Measurements from ENCODE around the gene EIPR1. TPM values are rescaled to one million over a fixed set of nuclear protein-coding genes. Genes with fewer than 3 reads are reported as not detected.

The EIPR1 gene
- total and polyA plus RNA-seq, 2 of the 13 experiments (the other 11 are each of a cell fraction or from before 2014, with no cell fraction given) = 70.0 to 96.3 TPM

- TF ChIP-seq RERE (CRISPR knock-in tag; IDR thresholded peaks at IDR 0.05; ENCODE audit: low read depth) = no peak
- TF ChIP-seq HNRNPLL (IDR thresholded peaks at IDR 0.05; ENCODE audit: low read depth, low read length, poor library complexity, severe bottlenecking) = peak; percentile 41
- TF ChIP-seq MAZ (IDR thresholded peaks at IDR 0.05; ENCODE audit: borderline replicate concordance, low read depth, low read length) = no peak
- TF ChIP-seq MAZ (CRISPR knock-in tag; IDR thresholded peaks at IDR 0.05; ENCODE audit: low read depth) = no peak
- no peak for TF ChIP-seq MEIS1 (CRISPR knock-in tag; IDR thresholded peaks at IDR 0.05; ENCODE audit: borderline replicate concordance)
- TF ChIP-seq, protein P1, sequence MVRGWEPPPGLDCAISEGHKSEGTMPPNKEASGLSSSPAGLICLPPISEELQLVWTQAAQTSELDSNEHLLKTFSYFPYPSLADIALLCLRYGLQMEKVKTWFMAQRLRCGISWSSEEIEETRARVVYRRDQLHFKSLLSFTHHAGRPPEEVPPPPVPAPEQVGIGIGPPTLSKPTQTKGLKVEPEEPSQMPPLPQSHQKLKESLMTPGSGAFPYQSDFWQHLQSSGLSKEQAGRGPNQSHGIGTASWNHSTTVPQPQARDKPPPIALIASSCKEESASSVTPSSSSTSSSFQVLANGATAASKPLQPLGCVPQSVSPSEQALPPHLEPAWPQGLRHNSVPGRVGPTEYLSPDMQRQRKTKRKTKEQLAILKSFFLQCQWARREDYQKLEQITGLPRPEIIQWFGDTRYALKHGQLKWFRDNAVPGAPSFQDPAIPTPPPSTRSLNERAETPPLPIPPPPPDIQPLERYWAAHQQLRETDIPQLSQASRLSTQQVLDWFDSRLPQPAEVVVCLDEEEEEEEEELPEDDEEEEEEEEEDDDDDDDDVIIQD (CRISPR knock-in tag; IDR thresholded peaks at IDR 0.05; ENCODE audit: low read depth) = no peak
- TF ChIP-seq ZNF776 (CRISPR knock-in tag; IDR thresholded peaks at IDR 0.05) = no peak
- no peak for TF ChIP-seq KDM6A (CRISPR knock-in tag; IDR thresholded peaks at IDR 0.05; ENCODE audit: low read depth)
- TF ChIP-seq ZNF563 (CRISPR knock-in tag; IDR thresholded peaks at IDR 0.05) = no peak
- TF ChIP-seq SMARCC2 (IDR thresholded peaks at IDR 0.05) = no peak
- TF ChIP-seq STAT5B (CRISPR knock-in tag; IDR thresholded peaks at IDR 0.05) = no peak
- TF ChIP-seq CC2D1A (CRISPR knock-in tag; IDR thresholded peaks at IDR 0.05) = no peak
- no peak for TF ChIP-seq KDM1A (CRISPR knock-in tag; IDR thresholded peaks at IDR 0.05)
- TF ChIP-seq NBN (conservative IDR thresholded peaks at IDR 0.05) = no peak
- peak; percentile 29; the same call in 1 of the 2 replicates for TF ChIP-seq HNRNPL (IDR thresholded peaks at IDR 0.05; ENCODE audit: low read depth, low read length)
- TF ChIP-seq ZNF3 (CRISPR knock-in tag; IDR thresholded peaks at IDR 0.05) = no peak
- TF ChIP-seq, protein P2, sequence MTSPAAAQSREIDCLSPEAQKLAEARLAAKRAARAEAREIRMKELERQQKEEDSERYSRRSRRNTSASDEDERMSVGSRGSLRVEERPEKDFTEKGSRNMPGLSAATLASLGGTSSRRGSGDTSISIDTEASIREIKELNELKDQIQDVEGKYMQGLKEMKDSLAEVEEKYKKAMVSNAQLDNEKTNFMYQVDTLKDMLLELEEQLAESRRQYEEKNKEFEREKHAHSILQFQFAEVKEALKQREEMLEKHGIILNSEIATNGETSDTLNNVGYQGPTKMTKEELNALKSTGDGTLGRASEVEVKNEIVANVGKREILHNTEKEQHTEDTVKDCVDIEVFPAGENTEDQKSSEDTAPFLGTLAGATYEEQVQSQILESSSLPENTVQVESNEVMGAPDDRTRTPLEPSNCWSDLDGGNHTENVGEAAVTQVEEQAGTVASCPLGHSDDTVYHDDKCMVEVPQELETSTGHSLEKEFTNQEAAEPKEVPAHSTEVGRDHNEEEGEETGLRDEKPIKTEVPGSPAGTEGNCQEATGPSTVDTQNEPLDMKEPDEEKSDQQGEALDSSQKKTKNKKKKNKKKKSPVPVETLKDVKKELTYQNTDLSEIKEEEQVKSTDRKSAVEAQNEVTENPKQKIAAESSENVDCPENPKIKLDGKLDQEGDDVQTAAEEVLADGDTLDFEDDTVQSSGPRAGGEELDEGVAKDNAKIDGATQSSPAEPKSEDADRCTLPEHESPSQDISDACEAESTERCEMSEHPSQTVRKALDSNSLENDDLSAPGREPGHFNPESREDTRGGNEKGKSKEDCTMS (CRISPR knock-in tag; conservative IDR thresholded peaks at IDR 0.05) = no peak
- TF ChIP-seq ESRRA (CRISPR knock-in tag; IDR thresholded peaks at IDR 0.05; ENCODE audit: low read depth) = no peak
- TF ChIP-seq, protein P3, sequence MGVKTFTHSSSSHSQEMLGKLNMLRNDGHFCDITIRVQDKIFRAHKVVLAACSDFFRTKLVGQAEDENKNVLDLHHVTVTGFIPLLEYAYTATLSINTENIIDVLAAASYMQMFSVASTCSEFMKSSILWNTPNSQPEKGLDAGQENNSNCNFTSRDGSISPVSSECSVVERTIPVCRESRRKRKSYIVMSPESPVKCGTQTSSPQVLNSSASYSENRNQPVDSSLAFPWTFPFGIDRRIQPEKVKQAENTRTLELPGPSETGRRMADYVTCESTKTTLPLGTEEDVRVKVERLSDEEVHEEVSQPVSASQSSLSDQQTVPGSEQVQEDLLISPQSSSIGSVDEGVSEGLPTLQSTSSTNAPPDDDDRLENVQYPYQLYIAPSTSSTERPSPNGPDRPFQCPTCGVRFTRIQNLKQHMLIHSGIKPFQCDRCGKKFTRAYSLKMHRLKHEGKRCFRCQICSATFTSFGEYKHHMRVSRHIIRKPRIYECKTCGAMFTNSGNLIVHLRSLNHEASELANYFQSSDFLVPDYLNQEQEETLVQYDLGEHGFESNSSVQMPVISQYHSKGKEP (CRISPR knock-in tag; IDR thresholded peaks at IDR 0.05) = no peak
- no peak for TF ChIP-seq ZNF30 (CRISPR knock-in tag; IDR thresholded peaks at IDR 0.05)
Observed at GRCh38 chr2:3341336-3341735, 36.3 kb downstream of the EIPR1 start (continued).

Measured in HepG2 (cell line).